GM19351 (cell line): ENCODE data around the gene IGSF21.

Experiments used
- ATAC-seq: cut with Tn5 transposase; IDR thresholded peaks from one replicate; pipeline ENCODE4 v1.9.1; 2021; ENCODE audit warnings: mild to moderate bottlenecking, moderate library complexity; ENCODE audit not compliant: unreplicated experiment

Gene IGSF21

DNA sequence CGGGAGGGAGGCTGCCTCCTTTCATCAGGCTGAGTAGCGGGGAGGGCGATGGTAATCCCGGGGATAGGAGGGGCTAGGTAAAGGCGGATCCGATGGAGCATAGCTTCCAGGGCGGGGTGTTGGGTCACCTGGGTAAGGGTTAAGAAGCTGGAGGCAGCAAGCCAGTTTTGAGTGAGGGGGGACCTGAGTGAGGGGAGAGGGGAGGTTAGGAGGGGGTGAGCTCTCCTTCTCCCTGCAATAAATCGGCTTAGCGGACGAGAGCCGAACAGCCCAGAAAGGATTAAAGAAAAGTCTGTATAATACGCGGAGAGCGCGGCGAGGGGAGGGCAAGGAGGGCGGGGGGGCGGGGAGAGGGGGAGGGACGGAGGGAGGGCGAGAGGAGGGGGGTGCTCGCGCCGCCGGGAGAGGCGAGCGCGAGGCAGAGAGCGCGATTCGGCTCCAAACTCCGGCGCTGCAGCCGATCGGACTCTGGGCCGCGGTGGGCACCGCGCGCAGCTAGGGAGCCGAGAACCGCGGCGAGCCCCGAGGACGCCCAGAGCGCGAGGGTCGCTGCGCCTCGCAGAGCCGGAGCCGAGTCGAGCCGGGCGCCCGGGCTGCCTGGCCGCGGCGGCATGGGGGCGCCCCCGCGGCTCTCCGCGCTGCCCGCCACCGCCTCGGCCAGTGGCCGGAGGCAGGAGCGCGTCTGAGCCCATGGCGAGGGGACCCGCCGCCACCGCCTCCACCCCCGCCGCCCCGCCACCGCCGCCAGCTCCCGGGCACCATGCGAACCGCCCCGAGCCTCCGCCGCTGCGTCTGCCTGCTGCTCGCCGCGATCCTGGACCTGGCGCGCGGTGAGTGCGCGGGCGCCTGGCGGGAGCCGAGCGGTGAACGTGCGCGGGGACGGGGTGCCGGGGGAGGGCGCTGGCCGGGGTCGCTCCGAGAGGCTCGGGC is at the start of gene IGSF21:
Gene IGSF21 (plus strand): TSS at position 430 of the 930 bp plus-strand sequence. CDS start 331 bp downstream, at position 761.
- ATAC-seq: no peak

DNA sequence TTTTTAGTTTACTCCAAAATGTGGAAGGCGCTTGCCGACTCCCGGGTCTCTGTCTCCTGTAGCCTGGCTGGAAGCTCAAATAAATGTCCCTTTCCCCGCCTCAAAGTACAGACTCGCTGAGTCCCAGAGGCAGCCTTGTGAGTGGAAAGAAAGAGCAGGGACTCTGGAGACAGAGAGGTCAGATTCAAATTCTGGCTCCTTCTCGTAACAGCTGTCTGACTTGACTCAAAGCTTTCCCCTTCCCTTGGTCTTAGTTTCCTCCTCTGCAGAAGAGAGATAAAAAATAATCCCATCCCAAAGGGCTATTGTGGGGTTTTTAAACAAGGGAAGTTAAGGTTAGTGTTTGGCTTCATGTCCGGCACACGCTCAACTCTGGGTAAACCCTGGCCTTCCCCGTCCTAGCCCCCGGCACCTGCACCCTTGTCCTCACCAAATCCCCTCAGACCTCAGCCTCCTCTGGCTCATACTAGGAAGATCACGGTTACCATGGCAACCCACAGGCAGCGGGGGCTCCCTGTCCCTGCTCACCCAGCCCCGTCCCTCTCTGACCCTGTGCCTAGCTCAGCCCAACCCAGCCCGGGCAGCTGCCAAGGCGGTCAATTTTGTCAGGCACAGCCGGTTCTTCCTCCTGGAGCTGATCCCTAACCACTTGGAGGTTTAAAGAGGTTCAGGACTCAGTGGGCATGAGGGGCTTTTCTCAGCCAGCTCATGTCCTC is 49.2 kb upstream of the IGSF21 start:
- ATAC-seq: no peak

GRCh38 chr1:18058981-18059605 is 48.5 kb upstream of the IGSF21 start:
- no peak for ATAC-seq

GRCh38 chr1:18060366-18060765 is 47.2 kb upstream of the IGSF21 start:
- ATAC-seq: no peak

GRCh38 chr1:18062185-18062584 is 45.4 kb upstream of the IGSF21 start:
- no peak for ATAC-seq

DNA sequence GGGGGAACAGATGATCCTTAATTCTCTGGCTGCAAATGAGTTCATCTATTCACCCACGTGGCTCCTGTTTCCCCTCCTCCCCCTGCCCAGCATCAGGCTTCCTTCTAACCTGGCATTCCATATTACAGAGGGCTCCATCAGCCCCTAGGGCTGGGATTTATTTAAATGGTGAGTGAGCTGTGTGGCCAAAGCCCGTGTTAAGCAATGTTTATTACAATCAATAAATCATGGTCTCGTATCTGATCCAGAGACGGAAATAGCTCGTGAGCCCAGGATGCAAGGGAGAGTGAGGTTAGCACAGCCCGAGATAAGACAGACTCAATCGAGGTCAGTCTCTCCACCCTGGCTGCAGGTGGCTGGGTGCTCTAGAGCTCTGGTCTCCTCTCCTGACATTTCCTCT is 43.1 kb upstream of the IGSF21 start:
- no peak for ATAC-seq

GRCh38 chr1:18066576-18066975 is 41.0 kb upstream of the IGSF21 start:
- no peak for ATAC-seq

DNA sequence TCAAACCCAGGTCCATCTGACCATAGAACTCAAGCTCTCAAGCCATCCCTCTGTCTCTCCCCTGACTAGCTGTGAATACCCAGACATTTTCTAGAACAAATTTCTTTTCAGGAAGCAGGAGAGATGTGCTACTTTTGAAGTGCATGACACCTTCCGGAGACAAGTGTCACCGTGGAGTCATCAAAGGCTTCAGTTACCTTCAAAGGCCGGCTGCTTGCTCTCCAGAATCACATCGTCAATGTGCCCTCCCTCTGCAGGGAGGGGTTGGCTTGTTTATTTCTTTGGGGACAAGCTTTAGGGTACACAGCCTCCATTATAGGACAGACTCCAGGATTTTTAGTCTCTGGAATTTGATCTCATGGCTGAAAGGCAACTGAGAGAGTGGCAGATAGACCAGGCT is 37.7 kb upstream of the IGSF21 start:
- ATAC-seq: no peak

- ATAC-seq: no peak
These were observed 35.5 kb upstream of the IGSF21 start for GRCh38 chr1:18072066-18072465.

DNA sequence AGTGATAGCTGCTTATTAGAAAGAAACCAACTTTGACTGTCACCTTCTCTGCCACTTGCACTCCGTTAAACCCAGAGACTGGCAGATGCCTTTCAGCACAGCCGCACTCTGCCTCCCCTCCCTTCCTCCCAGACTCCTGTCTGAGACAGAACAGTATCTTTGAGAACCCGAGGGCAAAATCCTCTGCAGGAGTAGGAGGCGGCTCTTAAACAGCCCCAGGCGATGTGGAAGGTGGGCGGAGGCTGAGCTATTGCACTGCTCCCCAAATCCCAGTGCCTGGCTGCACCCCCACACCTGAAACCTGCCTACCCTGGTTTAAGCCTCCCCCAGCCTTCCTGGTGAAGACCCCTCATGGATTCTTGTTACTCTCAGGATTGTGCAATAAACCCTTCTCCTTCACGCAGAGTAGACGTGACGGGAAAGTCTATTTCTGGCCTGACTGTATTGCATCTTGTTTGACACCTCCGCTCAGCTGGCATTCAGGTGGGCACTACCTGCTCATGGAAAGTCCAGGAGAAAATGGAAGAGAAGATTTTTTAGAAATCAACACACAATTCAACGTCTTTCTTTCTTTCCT is 34.4 kb upstream of the IGSF21 start:
- ATAC-seq: no peak

DNA sequence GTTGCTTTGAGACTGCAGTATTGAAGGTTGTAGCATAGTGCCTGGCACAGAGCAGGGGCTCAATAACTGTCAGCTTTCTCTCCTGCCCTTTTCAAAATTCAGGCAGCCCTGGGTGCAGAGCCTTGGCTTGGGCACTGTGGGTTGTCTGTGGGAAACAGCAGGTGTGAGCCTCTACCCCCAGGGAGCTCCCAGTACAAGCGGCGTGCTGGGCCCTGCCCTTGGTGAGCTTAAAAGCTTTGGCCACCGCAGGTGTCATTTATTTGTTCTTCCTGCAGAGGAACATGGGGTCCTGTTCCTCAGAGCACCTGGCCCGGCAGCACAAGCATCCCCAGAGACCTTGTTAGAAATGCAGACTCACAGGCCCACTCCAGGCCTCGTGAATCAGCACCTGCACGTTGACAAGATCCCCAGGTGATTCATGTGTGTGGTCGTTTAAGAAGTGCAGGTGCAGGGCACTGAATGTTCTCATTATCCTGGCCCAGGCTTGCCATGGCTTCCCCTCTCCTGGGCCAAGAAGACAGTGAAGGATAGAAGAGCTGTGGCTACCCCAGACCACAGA is 29.9 kb upstream of the IGSF21 start:
- ATAC-seq: no peak

- no peak for ATAC-seq
These were observed 27.5 kb upstream of the IGSF21 start for GRCh38 chr1:18079941-18080735.

DNA sequence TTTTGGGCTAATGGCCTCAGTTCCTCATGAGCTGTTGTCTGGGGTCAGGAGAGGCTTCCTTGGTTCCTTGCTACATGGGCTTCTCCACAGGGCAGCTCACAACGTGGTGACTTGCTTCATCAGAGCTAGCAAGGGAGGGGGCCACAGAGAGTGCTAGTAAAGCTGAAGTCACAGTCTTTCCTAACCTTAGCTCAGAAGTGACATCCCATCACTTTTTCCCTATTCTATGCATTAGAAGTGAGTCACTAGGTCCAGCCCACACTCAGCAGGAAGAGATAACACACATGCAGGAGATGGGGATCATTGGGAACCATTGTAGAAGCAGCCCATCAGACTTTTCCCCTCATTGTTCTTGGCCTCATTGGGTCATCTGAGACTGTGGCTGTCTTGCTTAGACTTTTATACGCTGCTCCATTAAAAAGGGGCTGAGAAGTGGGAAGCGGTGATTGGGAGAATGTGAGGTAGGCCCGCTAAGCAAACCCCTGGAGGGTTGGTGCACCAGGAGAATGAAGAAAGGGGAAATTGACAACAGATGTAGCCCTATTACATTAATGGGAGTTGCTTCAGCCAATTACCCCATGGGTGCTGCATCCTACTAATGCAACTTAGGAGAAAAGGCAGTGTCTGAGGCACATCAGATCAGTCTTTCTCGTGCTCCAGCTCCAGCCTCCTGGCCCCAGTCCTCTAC is 22.1 kb upstream of the IGSF21 start:
- no peak for ATAC-seq

DNA sequence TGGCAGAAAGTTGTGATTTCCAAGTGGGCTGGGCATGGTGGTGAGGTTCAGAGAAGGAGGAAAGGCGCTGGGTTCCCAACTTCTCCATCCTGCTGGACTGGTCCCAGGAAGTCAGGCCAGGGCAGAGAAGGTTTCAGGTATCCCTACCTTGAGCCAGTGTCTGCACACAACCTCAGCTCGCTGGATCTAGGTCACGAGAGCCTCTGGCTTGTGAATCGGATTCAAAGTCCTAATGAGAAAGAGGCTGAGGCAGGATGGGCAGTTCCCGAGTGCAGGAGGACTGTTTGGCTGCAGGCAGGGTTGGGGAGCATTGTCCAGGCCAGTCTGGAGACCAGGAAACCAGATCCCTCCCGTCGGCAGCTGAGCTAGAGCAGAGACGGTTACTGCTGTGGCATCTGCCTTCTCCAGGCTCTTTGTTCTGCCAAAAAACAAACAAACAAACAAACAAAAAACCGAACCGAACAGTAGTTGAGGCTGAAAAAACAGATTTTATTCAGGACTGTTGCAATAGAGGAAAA is 19.5 kb upstream of the IGSF21 start:
- no peak for ATAC-seq

DNA sequence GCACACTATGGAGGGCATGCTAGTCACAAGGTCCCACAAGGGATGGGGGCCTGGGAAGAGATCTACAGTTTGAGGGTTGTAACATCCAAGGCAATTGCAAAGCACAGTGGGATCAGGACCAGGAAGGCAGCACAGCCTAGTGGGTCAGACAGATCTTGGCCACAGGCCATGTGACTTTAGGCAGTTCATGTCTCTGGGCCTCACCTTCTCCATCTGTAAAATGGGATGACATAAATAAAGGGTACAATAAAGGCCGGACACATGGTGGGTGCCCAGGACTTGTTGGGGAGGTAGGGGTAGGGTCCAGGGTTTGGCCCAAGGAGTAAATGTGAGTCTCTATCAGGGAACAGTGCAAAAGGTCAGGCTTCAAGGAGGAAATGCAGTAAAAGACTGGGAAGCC is 18.1 kb upstream of the IGSF21 start:
- ATAC-seq: no peak

- no peak for ATAC-seq
These were observed 17.0 kb upstream of the IGSF21 start for GRCh38 chr1:18090636-18091035.

- ATAC-seq: no peak
These were observed 15.7 kb upstream of the IGSF21 start for GRCh38 chr1:18091660-18092446.

GRCh38 chr1:18093193-18093592 is 14.4 kb upstream of the IGSF21 start:
- ATAC-seq: no peak

GRCh38 chr1:18093646-18094045 is 14.0 kb upstream of the IGSF21 start:
- no peak for ATAC-seq
